ENCODE measurements around the gene ASAP2. TPM values are rescaled to one million over a fixed set of nuclear protein-coding genes. Genes with fewer than 3 reads are reported as not detected.

ASAP2 gene
- total RNA-seq, 1 experiment from 2014 or later, result not detected

GRCh38 chr2:9271691-9272090 lies 65.1 kb downstream of the ASAP2 start:
- H3K4me3 ChIP-seq (ENCODE audit: low read length), result no peak overlapping the region
- no peaks in the 10 kb centered on the region for H3K9me2 ChIP-seq (replicated peaks; ENCODE audit: insufficient read depth, low read length)
- H2AFZ ChIP-seq (ENCODE audit: low read length), result no peak overlapping the region
- H3K36me3 ChIP-seq (ENCODE audit: insufficient read depth, low read length), result no peaks in the 10 kb centered on the region
- H3K9ac ChIP-seq (ENCODE audit: low read length), result no peak overlapping the region
- H3K27ac ChIP-seq (ENCODE audit: low read length), result no peak overlapping the region
- no peak for DNase-seq
- H3K4me1 ChIP-seq (ENCODE audit: low read length), result no peaks in the 10 kb centered on the region
- H4K20me1 ChIP-seq (ENCODE audit: insufficient read depth, low read depth, low read length), result no peaks in the 10 kb centered on the region
- no peaks in the 10 kb centered on the region for H3K79me2 ChIP-seq (ENCODE audit: low read length)
- H3K4me2 ChIP-seq (ENCODE audit: low read depth, low read length, poor library complexity, severe bottlenecking), result no peak overlapping the region
- H3K27me3 ChIP-seq (ENCODE audit: low read length), result no peaks in the 10 kb centered on the region
- no peaks in the 10 kb centered on the region for H3K9me3 ChIP-seq (ENCODE audit: low read length)

GRCh38 chr2:9273486-9274130 lies 67.0 kb downstream of the ASAP2 start:
- Histone ChIP-seq H3K79me2 (ENCODE audit: low read length) (no peaks in the 10 kb centered on the region), H3K9me3 (ENCODE audit: low read length) (no peaks in the 10 kb centered on the region), H3K27ac (ENCODE audit: low read length) (no peak overlapping the region), H2AFZ (ENCODE audit: low read length) (no peak overlapping the region), H3K9me2 (replicated peaks; ENCODE audit: insufficient read depth, low read length) (no peaks in the 10 kb centered on the region), H4K20me1 (ENCODE audit: insufficient read depth, low read depth, low read length) (no peaks in the 10 kb centered on the region), H3K4me3 (ENCODE audit: low read length) (no peak overlapping the region), H3K4me2 (ENCODE audit: low read depth, low read length, poor library complexity, severe bottlenecking) (no peak overlapping the region), H3K4me1 (ENCODE audit: low read length) (no peaks in the 10 kb centered on the region), H3K27me3 (ENCODE audit: low read length) (no peaks in the 10 kb centered on the region), H3K9ac (ENCODE audit: low read length) (no peak overlapping the region), H3K36me3 (ENCODE audit: insufficient read depth, low read length) (no peaks in the 10 kb centered on the region)
- DNase-seq, result no peak

- Histone ChIP-seq H3K79me2 (ENCODE audit: low read length) (no peaks in the 10 kb centered on the region), H3K36me3 (ENCODE audit: insufficient read depth, low read length) (no peaks in the 10 kb centered on the region), H2AFZ (ENCODE audit: low read length) (no peak overlapping the region), H4K20me1 (ENCODE audit: insufficient read depth, low read depth, low read length) (no peaks in the 10 kb centered on the region), H3K9me3 (ENCODE audit: low read length) (no peaks in the 10 kb centered on the region), H3K9me2 (replicated peaks; ENCODE audit: insufficient read depth, low read length) (no peaks in the 10 kb centered on the region), H3K4me3 (ENCODE audit: low read length) (no peak overlapping the region), H3K27ac (ENCODE audit: low read length) (no peak overlapping the region), H3K4me2 (ENCODE audit: low read depth, low read length, poor library complexity, severe bottlenecking) (no peak overlapping the region), H3K27me3 (ENCODE audit: low read length) (no peaks in the 10 kb centered on the region), H3K9ac (ENCODE audit: low read length) (no peak overlapping the region), H3K4me1 (ENCODE audit: low read length) (no peaks in the 10 kb centered on the region)
- no peak for DNase-seq
Measured at GRCh38 chr2:9274701-9275343, 68.2 kb downstream of the ASAP2 start.

GRCh38 chr2:9275399-9275798 lies 68.8 kb downstream of the ASAP2 start:
- Histone ChIP-seq H3K9ac (ENCODE audit: low read length) (no peak overlapping the region), H3K27ac (ENCODE audit: low read length) (no peak overlapping the region), H4K20me1 (ENCODE audit: insufficient read depth, low read depth, low read length) (no peaks in the 10 kb centered on the region), H3K4me1 (ENCODE audit: low read length) (no peaks in the 10 kb centered on the region), H3K4me3 (ENCODE audit: low read length) (no peak overlapping the region), H3K36me3 (ENCODE audit: insufficient read depth, low read length) (no peaks in the 10 kb centered on the region), H3K79me2 (ENCODE audit: low read length) (no peaks in the 10 kb centered on the region), H3K9me3 (ENCODE audit: low read length) (no peaks in the 10 kb centered on the region), H3K9me2 (replicated peaks; ENCODE audit: insufficient read depth, low read length) (no peaks in the 10 kb centered on the region), H2AFZ (ENCODE audit: low read length) (no peak overlapping the region), H3K27me3 (ENCODE audit: low read length) (no peaks in the 10 kb centered on the region), H3K4me2 (ENCODE audit: low read depth, low read length, poor library complexity, severe bottlenecking) (no peak overlapping the region)
- DNase-seq, result no peak

GRCh38 chr2:9276074-9276473 lies 69.5 kb downstream of the ASAP2 start:
- Histone ChIP-seq H3K79me2 (ENCODE audit: low read length) (no peaks in the 10 kb centered on the region), H3K4me2 (ENCODE audit: low read depth, low read length, poor library complexity, severe bottlenecking) (no peak overlapping the region), H3K9me3 (ENCODE audit: low read length) (no peaks in the 10 kb centered on the region), H3K36me3 (ENCODE audit: insufficient read depth, low read length) (no peaks in the 10 kb centered on the region), H3K9me2 (replicated peaks; ENCODE audit: insufficient read depth, low read length) (no peaks in the 10 kb centered on the region), H3K4me3 (ENCODE audit: low read length) (no peak overlapping the region), H3K27me3 (ENCODE audit: low read length) (no peaks in the 10 kb centered on the region), H3K9ac (ENCODE audit: low read length) (no peak overlapping the region), H4K20me1 (ENCODE audit: insufficient read depth, low read depth, low read length) (no peaks in the 10 kb centered on the region), H2AFZ (ENCODE audit: low read length) (no peak overlapping the region), H3K27ac (ENCODE audit: low read length) (no peak overlapping the region), H3K4me1 (ENCODE audit: low read length) (no peaks in the 10 kb centered on the region)
- no peak for DNase-seq

GRCh38 chr2:9276901-9277451 lies 70.4 kb downstream of the ASAP2 start:
- Histone ChIP-seq H3K9ac (ENCODE audit: low read length) (no peak overlapping the region), H3K4me2 (ENCODE audit: low read depth, low read length, poor library complexity, severe bottlenecking) (no peak overlapping the region), H3K4me3 (ENCODE audit: low read length) (no peak overlapping the region), H3K9me2 (replicated peaks; ENCODE audit: insufficient read depth, low read length) (no peaks in the 10 kb centered on the region), H3K4me1 (ENCODE audit: low read length) (no peaks in the 10 kb centered on the region), H4K20me1 (ENCODE audit: insufficient read depth, low read depth, low read length) (no peaks in the 10 kb centered on the region), H3K79me2 (ENCODE audit: low read length) (no peaks in the 10 kb centered on the region), H3K9me3 (ENCODE audit: low read length) (no peaks in the 10 kb centered on the region), H2AFZ (ENCODE audit: low read length) (no peak overlapping the region), H3K27ac (ENCODE audit: low read length) (no peak overlapping the region), H3K27me3 (ENCODE audit: low read length) (no peaks in the 10 kb centered on the region), H3K36me3 (ENCODE audit: insufficient read depth, low read length) (no peaks in the 10 kb centered on the region)
- DNase-seq, result no peak

- no peaks in the 10 kb centered on the region for H3K79me2 ChIP-seq (ENCODE audit: low read length)
Measured at GRCh38 chr2:9278439-9278838, 71.8 kb downstream of the ASAP2 start.

GRCh38 chr2:9279426-9279825 lies 72.8 kb downstream of the ASAP2 start:
- Histone ChIP-seq H3K36me3 (ENCODE audit: insufficient read depth, low read length) (no peaks in the 10 kb centered on the region), H3K79me2 (ENCODE audit: low read length) (no peaks in the 10 kb centered on the region), H2AFZ (ENCODE audit: low read length) (no peak overlapping the region), H3K4me3 (ENCODE audit: low read length) (no peak overlapping the region), H3K9me2 (replicated peaks; ENCODE audit: insufficient read depth, low read length) (no peaks in the 10 kb centered on the region), H3K9me3 (ENCODE audit: low read length) (no peaks in the 10 kb centered on the region), H4K20me1 (ENCODE audit: insufficient read depth, low read depth, low read length) (no peaks in the 10 kb centered on the region), H3K27ac (ENCODE audit: low read length) (no peak overlapping the region), H3K27me3 (ENCODE audit: low read length) (no peaks in the 10 kb centered on the region), H3K4me2 (ENCODE audit: low read depth, low read length, poor library complexity, severe bottlenecking) (no peak overlapping the region), H3K4me1 (ENCODE audit: low read length) (no peaks in the 10 kb centered on the region), H3K9ac (ENCODE audit: low read length) (no peak overlapping the region)
- no peak for DNase-seq

More at GRCh38 chr2:9278439-9278838, 71.8 kb downstream of the ASAP2 start:
- H3K27ac ChIP-seq (ENCODE audit: low read length), result no peak overlapping the region
- no peak overlapping the region for H3K4me3 ChIP-seq (ENCODE audit: low read length)
- H3K4me2 ChIP-seq (ENCODE audit: low read depth, low read length, poor library complexity, severe bottlenecking), result no peak overlapping the region
- H3K9me3 ChIP-seq (ENCODE audit: low read length), result no peaks in the 10 kb centered on the region
- DNase-seq, result no peak
- H3K36me3 ChIP-seq (ENCODE audit: insufficient read depth, low read length), result no peaks in the 10 kb centered on the region
- H3K9ac ChIP-seq (ENCODE audit: low read length), result no peak overlapping the region
- H2AFZ ChIP-seq (ENCODE audit: low read length), result no peak overlapping the region
- H3K27me3 ChIP-seq (ENCODE audit: low read length), result no peaks in the 10 kb centered on the region
- H3K4me1 ChIP-seq (ENCODE audit: low read length), result no peaks in the 10 kb centered on the region
- no peaks in the 10 kb centered on the region for H4K20me1 ChIP-seq (ENCODE audit: insufficient read depth, low read depth, low read length)
- H3K9me2 ChIP-seq (replicated peaks; ENCODE audit: insufficient read depth, low read length), result no peaks in the 10 kb centered on the region

Data from Karpas-422 (cell line).